Neural cell (in vitro differentiated cells): ENCODE results near the gene SULT1C2. TPM values are rescaled to one million over a fixed set of nuclear protein-coding genes. Genes with fewer than 3 reads are reported as not detected.

ENCODE experiments used
- H2AFZ ChIP-seq: fragments of 200-600, 300-800 bp; sonication (generic), shearing (Covaris generic); 2 replicates; pipeline ENCODE4 v1.6.0; 2014; ENCODE audit warnings: low read depth, mild to moderate bottlenecking, antibody characterized with exemption, low read length, moderate library complexity
- H3F3A ChIP-seq: fragments of 200-600 bp; shearing (Covaris generic); 2 replicates; pipeline ENCODE4 v1.6.1; 2016; ENCODE audit warnings: mild to moderate bottlenecking, moderate library complexity, mixed read lengths, antibody characterized with exemption, low read length; ENCODE audit not compliant: insufficient read depth, poor library complexity, severe bottlenecking
- H3K27ac ChIP-seq: fragments of 200-600, 300-800 bp; sonication (generic), shearing (Covaris generic); 2 replicates; pipeline ENCODE4 v1.5.1; 2014; ENCODE audit warnings: mild to moderate bottlenecking, low read length, moderate library complexity
- H3K27me3 ChIP-seq: fragments of 300-800, 200-600 bp; sonication (generic), shearing (Covaris generic); 2 replicates; pipeline ENCODE4 v1.6.0; 2014; ENCODE audit warnings: mild to moderate bottlenecking, low read depth, low read length, moderate library complexity; ENCODE audit not compliant: insufficient read depth
- H3K36me3 ChIP-seq: fragments of 300-800, 200-600 bp; sonication (generic), shearing (Covaris generic); 2 replicates; pipeline ENCODE4 v1.5.1; 2014; ENCODE audit warnings: mild to moderate bottlenecking, antibody characterized with exemption, low read length, moderate library complexity; ENCODE audit not compliant: insufficient read depth
- H3K4me2 ChIP-seq: fragments of 300-800, 200-600 bp; sonication (generic), shearing (Covaris generic); 2 replicates; pipeline ENCODE4 v1.6.0; 2014; ENCODE audit warnings: mild to moderate bottlenecking, low read length
- H3K4me3 ChIP-seq: fragments of 300-800, 200-600 bp; sonication (generic), shearing (Covaris generic); 2 replicates; pipeline ENCODE4 v1.5.1; 2014; ENCODE audit warnings: mild to moderate bottlenecking, low read length, moderate library complexity
- H3K79me2 ChIP-seq: fragments of 200-600 bp; shearing (Covaris generic); replicated peaks from 2 replicates; pipeline ENCODE4 v1.6.0; 2014; ENCODE audit warnings: mild to moderate bottlenecking, low read length, moderate library complexity; ENCODE audit not compliant: insufficient read depth
- H3K9ac ChIP-seq: fragments of 300-800, 200-600 bp; sonication (generic), shearing (Covaris generic); 2 replicates; pipeline ENCODE4 v1.6.1; 2016; ENCODE audit warnings: mild to moderate bottlenecking, low read length, mixed read lengths
- H3K9me2 ChIP-seq: fragments of 200-600 bp; shearing (Covaris generic); 2 replicates; pipeline ENCODE4 v1.6.1; 2016; ENCODE audit warnings: mild to moderate bottlenecking, low read length, mixed read lengths; ENCODE audit not compliant: insufficient read depth
- H3K9me3 ChIP-seq: fragments of 200-600, 300-800 bp; sonication (generic), shearing (Covaris generic); 2 replicates; pipeline ENCODE4 v1.6.1; 2016; ENCODE audit warnings: mild to moderate bottlenecking, mixed run types, low read length, moderate library complexity, mixed read lengths
- H4K20me1 ChIP-seq: fragments of 200-600 bp; shearing (Covaris generic); 2 replicates; pipeline ENCODE4 v1.6.1; 2016; ENCODE audit warnings: mild to moderate bottlenecking, mixed run types; ENCODE audit not compliant: insufficient read depth
- EP300 ChIP-seq: fragments of 450-650 bp; conservative IDR thresholded peaks from 2 replicates; pipeline ENCODE4 v1.6.1; 2014; ENCODE audit warnings: antibody characterized with exemption, mild to moderate bottlenecking, moderate library complexity; ENCODE audit not compliant: poor library complexity, severe bottlenecking
- EZH2 ChIP-seq: fragments of 200-600, 300-800 bp; shearing (Covaris generic), sonication (generic); IDR thresholded peaks from 2 replicates; pipeline ENCODE4 v1.6.1; 2014; ENCODE audit warnings: antibody characterized with exemption, low read length, borderline replicate concordance, mild to moderate bottlenecking; ENCODE audit not compliant: insufficient read depth, poor library complexity, severe bottlenecking
- MXI1 ChIP-seq: fragments of 450-650 bp; conservative IDR thresholded peaks from 2 replicates; pipeline ENCODE4 v1.6.1; 2014; ENCODE audit warnings: antibody characterized with exemption, mild to moderate bottlenecking; ENCODE audit not compliant: poor library complexity, severe bottlenecking
- POLR2AphosphoS5 ChIP-seq: IDR thresholded peaks from 2 replicates; pipeline ENCODE4 v1.6.1; 2012
- RAD21 ChIP-seq: fragments of 450-650 bp; conservative IDR thresholded peaks from 2 replicates; pipeline ENCODE4 v1.6.1; 2014; ENCODE audit warnings: antibody characterized with exemption, mild to moderate bottlenecking, moderate library complexity
- REST ChIP-seq: IDR thresholded peaks from 2 replicates; pipeline ENCODE4 v1.6.1; 2012; ENCODE audit warnings: borderline replicate concordance
- SMC3 ChIP-seq: fragments of 450-650 bp; conservative IDR thresholded peaks from 2 replicates; pipeline ENCODE4 v1.6.1; 2014; ENCODE audit warnings: antibody characterized with exemption, mild to moderate bottlenecking, moderate library complexity; ENCODE audit not compliant: poor library complexity
- TAF1 ChIP-seq: IDR thresholded peaks from 2 replicates; pipeline ENCODE4 v1.6.1; 2012; ENCODE audit warnings: low read depth
- polyA plus RNA-seq: library from polyadenylated mRNA; depleted of rRNA; stranded (reverse); fragments of >200 nt; gene quantifications from 2 replicates; pipeline ENCODE4 v1.2.3, GENCODE V29; 2014
- TF ChIP-seq, protein P1 (sequence below): fragments of 450-650 bp; IDR thresholded peaks from 2 replicates; pipeline ENCODE4 v1.5.1; 2014; ENCODE audit warnings: antibody characterized with exemption, mild to moderate bottlenecking, moderate library complexity; ENCODE audit not compliant: poor library complexity, severe bottlenecking

The SULT1C2 gene
- polyA plus RNA-seq, 1 donor from 2014 or later = not detected

DNA sequence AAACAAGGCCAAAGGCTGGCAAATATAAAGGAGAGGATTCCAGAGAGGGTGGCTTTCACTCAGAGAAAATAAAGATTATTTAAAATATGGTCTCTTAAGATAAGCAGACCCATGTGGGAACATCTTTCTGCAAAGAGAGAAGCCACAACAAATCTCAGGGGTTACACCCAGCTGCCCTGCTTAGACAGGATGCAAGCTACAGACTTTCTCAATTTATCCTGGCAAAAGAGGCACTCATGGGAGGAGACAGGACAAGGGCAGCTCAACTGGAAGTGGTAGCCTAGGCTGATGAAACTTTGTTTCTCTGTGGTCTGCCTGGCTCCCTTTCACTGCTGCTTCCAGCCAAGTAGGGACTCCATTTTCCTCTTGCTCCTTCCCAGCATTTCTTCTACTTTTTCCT, 63.2 kb downstream of the SULT1C2 start:
- no peak overlapping the region for H3K9ac ChIP-seq
- H3K27ac ChIP-seq = no peak overlapping the region
- TF ChIP-seq, protein P1, sequence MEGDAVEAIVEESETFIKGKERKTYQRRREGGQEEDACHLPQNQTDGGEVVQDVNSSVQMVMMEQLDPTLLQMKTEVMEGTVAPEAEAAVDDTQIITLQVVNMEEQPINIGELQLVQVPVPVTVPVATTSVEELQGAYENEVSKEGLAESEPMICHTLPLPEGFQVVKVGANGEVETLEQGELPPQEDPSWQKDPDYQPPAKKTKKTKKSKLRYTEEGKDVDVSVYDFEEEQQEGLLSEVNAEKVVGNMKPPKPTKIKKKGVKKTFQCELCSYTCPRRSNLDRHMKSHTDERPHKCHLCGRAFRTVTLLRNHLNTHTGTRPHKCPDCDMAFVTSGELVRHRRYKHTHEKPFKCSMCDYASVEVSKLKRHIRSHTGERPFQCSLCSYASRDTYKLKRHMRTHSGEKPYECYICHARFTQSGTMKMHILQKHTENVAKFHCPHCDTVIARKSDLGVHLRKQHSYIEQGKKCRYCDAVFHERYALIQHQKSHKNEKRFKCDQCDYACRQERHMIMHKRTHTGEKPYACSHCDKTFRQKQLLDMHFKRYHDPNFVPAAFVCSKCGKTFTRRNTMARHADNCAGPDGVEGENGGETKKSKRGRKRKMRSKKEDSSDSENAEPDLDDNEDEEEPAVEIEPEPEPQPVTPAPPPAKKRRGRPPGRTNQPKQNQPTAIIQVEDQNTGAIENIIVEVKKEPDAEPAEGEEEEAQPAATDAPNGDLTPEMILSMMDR = no peak
- TF ChIP-seq POLR2AphosphoS5 = no peak
- no peak for TF ChIP-seq RAD21
- TF ChIP-seq EP300 = no peak
- no peak for TF ChIP-seq TAF1
- no peak for TF ChIP-seq MXI1
- TF ChIP-seq SMC3 = no peak
- TF ChIP-seq EZH2 = no peak
- no peak for TF ChIP-seq REST
- no peak overlapping the region for H3K4me3 ChIP-seq
- no peak overlapping the region for H3K4me2 ChIP-seq
- H3K9me2 ChIP-seq = no peaks in the 10 kb centered on the region
- no peaks in the 10 kb centered on the region for H3K27me3 ChIP-seq
- H2AFZ ChIP-seq = no peak overlapping the region
- H3K9me3 ChIP-seq = no peaks in the 10 kb centered on the region
- no peaks in the 10 kb centered on the region for H4K20me1 ChIP-seq
- no peaks in the 10 kb centered on the region for H3F3A ChIP-seq
- H3K79me2 ChIP-seq = no peaks in the 10 kb centered on the region
- H3K36me3 ChIP-seq = no peaks in the 10 kb centered on the region

- Histone ChIP-seq H3F3A (no peaks in the 10 kb centered on the region), H3K36me3 (no peaks in the 10 kb centered on the region), H2AFZ (no peak overlapping the region), H3K79me2 (no peaks in the 10 kb centered on the region), H3K9me3 (no peaks in the 10 kb centered on the region), H3K4me3 (no peak overlapping the region), H3K4me2 (no peak overlapping the region), H3K9me2 (no peaks in the 10 kb centered on the region), H3K9ac (no peak overlapping the region), H3K27me3 (no peaks in the 10 kb centered on the region), H3K27ac (no peak overlapping the region), H4K20me1 (no peaks in the 10 kb centered on the region)
- no peak for TF ChIP-seq POLR2AphosphoS5
- no peak for TF ChIP-seq EP300
- no peak for TF ChIP-seq EZH2
- TF ChIP-seq SMC3 = no peak
- no peak for TF ChIP-seq TAF1
Measured at GRCh38 chr2:108354136-108354535, 65.4 kb downstream of the SULT1C2 start.
